Measurements from ENCODE around the gene PRDM16. TPM values are rescaled to one million over a fixed set of nuclear protein-coding genes. Genes with fewer than 3 reads are reported as not detected.

PRDM16 gene
- total and polyA plus RNA-seq, 2 of the 4 experiments (the other 2 are of a cell fraction) = 0.02 TPM; not detected in 1

DNA sequence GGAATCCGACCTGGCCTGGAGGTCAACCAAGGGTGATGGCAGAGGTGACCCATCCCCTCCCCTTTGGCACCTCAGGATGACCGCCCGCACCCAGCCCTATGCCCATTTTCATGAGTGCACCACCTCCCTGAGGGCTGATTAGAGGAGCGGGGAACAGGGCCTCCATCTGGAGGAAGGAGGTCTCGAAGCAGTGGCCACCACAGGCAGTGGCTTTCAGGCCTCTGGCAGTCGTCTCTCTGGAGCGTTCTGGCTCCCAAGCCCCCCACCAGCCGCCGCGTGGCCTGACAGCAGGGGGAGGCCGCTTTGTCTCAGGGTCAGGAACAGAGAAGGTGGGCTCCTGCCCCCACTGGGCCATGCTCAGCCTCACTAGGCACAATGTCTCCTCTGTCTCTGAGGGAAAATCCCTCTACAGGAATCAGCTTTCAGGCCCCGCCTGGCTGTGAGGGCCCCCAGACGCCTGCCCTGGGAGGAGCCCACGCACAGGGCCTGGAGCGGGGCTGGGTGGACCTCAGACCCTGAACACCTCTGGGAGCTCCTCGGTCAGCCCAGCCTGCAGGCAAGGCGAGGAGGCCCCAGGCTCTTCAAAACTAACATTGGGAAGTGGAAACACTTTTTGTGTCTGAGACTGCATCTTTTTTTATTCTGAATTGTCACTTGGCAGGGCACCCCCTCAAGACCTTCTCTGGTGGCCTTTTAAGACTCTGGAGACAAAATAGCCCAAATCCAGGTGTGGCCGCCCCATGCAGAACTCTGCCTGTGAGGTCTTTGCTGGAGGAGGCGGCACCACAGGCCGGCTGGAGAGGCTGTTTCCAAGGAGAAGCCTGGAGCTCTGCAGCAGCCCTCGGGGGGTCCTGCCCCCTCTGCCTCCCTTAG lies 257.7 kb downstream of the PRDM16 start:
- H3K23ac ChIP-seq (ENCODE audit: low read depth, low read length) = no peak overlapping the region
- no peak overlapping the region for H4K91ac ChIP-seq (ENCODE audit: insufficient read depth, low read depth, low read length)
- dilution Hi-C loops (cut with HindIII; ENCODE audit: low sequenced_read_pairs, unreplicated experiment) (no loop called here), intact Hi-C loops (cut with micrococcal nuclease) (no loop called here), in situ Hi-C loops (cut with MboI; ENCODE audit: low sequenced_read_pairs) (no loop called here)
- CTCF ChIA-PET = no interaction called here
- H3K9me3 ChIP-seq (ENCODE audit: control insufficient read depth, insufficient read depth, low read length) = peaks cover 4% of the 10 kb centered on the region; the same call in 1 of the 2 replicates
- H2BK5ac ChIP-seq (ENCODE audit: low read depth, low read length, poor library complexity, severe bottlenecking) = no peak overlapping the region
- no peak overlapping the region for H2AFZ ChIP-seq (replicated peaks; ENCODE audit: low read length, poor library complexity)
- no peak overlapping the region for H2AK9ac ChIP-seq (replicated peaks; ENCODE audit: low read depth, low read length, poor library complexity)
- no peak overlapping the region for H3K14ac ChIP-seq (replicated peaks; ENCODE audit: low read depth, low read length)
- peaks cover 2% of the 10 kb centered on the region; the same call in 1 of the 2 replicates for H3K27me3 ChIP-seq (ENCODE audit: control insufficient read depth, insufficient read depth, low read length)
- WGBS, 2 experiments (ENCODE audit: extremely low coverage in 2 of 2, insufficient read length in 1 of 2) = 63% methylated on average over 5 of the region's 21 CpGs; no CpG with 5 or more reads in 1 of the 2 experiments
- no peaks in the 10 kb centered on the region for H3K9me1 ChIP-seq (ENCODE audit: insufficient read depth, low read length)
- no peak overlapping the region for H3K4me2 ChIP-seq (ENCODE audit: low read depth, low read length)
- no peak overlapping the region for H2BK20ac ChIP-seq (ENCODE audit: low read depth, low read length)
- no peak overlapping the region for H3K18ac ChIP-seq (ENCODE audit: low read depth, low read length)
- H3K4ac ChIP-seq (ENCODE audit: low read depth, low read length) = no peak overlapping the region
- H3K9ac ChIP-seq (ENCODE audit: low read depth, low read length) = no peak overlapping the region
- H4K20me1 ChIP-seq (ENCODE audit: insufficient read depth, low read length) = no peaks in the 10 kb centered on the region
- no peak overlapping the region for H4K8ac ChIP-seq (ENCODE audit: low read depth in 2 of 2, low read length in 2 of 2)
- H3K4me1 ChIP-seq (ENCODE audit: control insufficient read depth, insufficient read depth, low read length) = no peaks in the 10 kb centered on the region
- H2BK15ac ChIP-seq (ENCODE audit: low read depth, low read length) = no peak overlapping the region
- POLR2A ChIA-PET (ENCODE audit: unreplicated experiment) = no interaction called here
- no peak overlapping the region for H2AK5ac ChIP-seq (ENCODE audit: low read depth, low read length)
- H3K79me1 ChIP-seq (ENCODE audit: low read depth in 1 of 2, low read length in 2 of 2) = no peaks in the 10 kb centered on the region
- no peak overlapping the region for H3K56ac ChIP-seq (ENCODE audit: extremely low read depth, insufficient read depth, low read length)
- no peak overlapping the region for H3K4me3 ChIP-seq (ENCODE audit: insufficient read depth, low read depth, low read length)
- no peaks in the 10 kb centered on the region for H3K36me3 ChIP-seq (ENCODE audit: control insufficient read depth, insufficient read depth, low read length)
- BruUV-seq (replicated peaks) = no TSS peak
- no peak for TF ChIP-seq RFX5 (IDR thresholded peaks at IDR 0.05; ENCODE audit: low read depth, low read length)
- TF ChIP-seq CHD1 (IDR thresholded peaks at IDR 0.05; ENCODE audit: low read depth, low read length) = no peak
- TF ChIP-seq NFE2L2 (IDR thresholded peaks at IDR 0.05; ENCODE audit: low read depth, low read length) = no peak
- TF ChIP-seq CEBPB (IDR thresholded peaks at IDR 0.05; ENCODE audit: low read depth, low read length) = no peak
- no peak for TF ChIP-seq POLR2A (IDR thresholded peaks at IDR 0.05; ENCODE audit: low read depth, low read length)
- no peak for TF ChIP-seq BHLHE40 (IDR thresholded peaks at IDR 0.05; ENCODE audit: low read depth, low read length)
- TF ChIP-seq RCOR1 (IDR thresholded peaks at IDR 0.05; ENCODE audit: insufficient replicate concordance, low read length) = no peak
- TF ChIP-seq MXI1 (IDR thresholded peaks at IDR 0.05; ENCODE audit: borderline replicate concordance, low read depth, low read length) = no peak
- H3K27ac ChIP-seq (ENCODE audit: insufficient read depth, low read length) = no peak overlapping the region
- DNase-seq (no peak), ATAC-seq (ENCODE audit: low read depth) (no peak)
- no peak overlapping the region for H2BK120ac ChIP-seq (ENCODE audit: low read depth, low read length)
- no peak overlapping the region for H4K5ac ChIP-seq (ENCODE audit: low read depth, low read length)
